A673 (cell line): ENCODE data around the gene SLC35F1. TPM values are rescaled to one million over a fixed set of nuclear protein-coding genes. Genes with fewer than 3 reads are reported as not detected.
A peak's percentile ranks its signal among the peaks of the same experiment; 100 is the strongest.

ENCODE experiments used
- BruUV-seq: library from RNA; stranded (reverse); fragments of 400-500 nt; replicated peaks from 2 replicates; lab custom pipeline; 2021; lab: Mats Ljungman, UMichigan
- CTCF ChIA-PET: fragments of 300-600 bp; sonication (Branson Sonifier 250); formaldehyde crosslinking; loops from one replicate; lab custom pipeline; 2022; ENCODE audit warnings: antibody characterized with exemption; lab: Charles Lee
- POLR2A ChIA-PET: fragments of 300-600 bp; sonication (Branson Sonifier 250); formaldehyde crosslinking; loops from one replicate; lab custom pipeline; 2022; ENCODE audit warnings: antibody characterized with exemption; ENCODE audit not compliant: low non-redundant PET; lab: Charles Lee
- DNase-seq: peaks from one replicate; pipeline ENCODE4 v3.0.0-alpha.2; 2015; ENCODE audit warnings: low spot score
- H3K27ac ChIP-seq: fragments of 200-600 bp; sonication (generic); 2 replicates; pipeline ENCODE4 v1.5.1; 2016; ENCODE audit warnings: mixed run types, low read depth, mild to moderate bottlenecking, mixed read lengths, antibody characterized with exemption, low read length; ENCODE audit not compliant: poor library complexity, severe bottlenecking
- H3K27me3 ChIP-seq: fragments of 200-600 bp; sonication (generic); replicated peaks from 2 replicates; pipeline ENCODE4 v1.6.1; 2017; ENCODE audit warnings: mixed run types, low read depth, mild to moderate bottlenecking, mixed read lengths, antibody characterized with exemption, low read length; ENCODE audit not compliant: insufficient read depth, poor library complexity
- H3K36me3 ChIP-seq: fragments of 200-600 bp; sonication (generic); 2 replicates; pipeline ENCODE4 v1.6.1; 2016; ENCODE audit warnings: mixed run types, mild to moderate bottlenecking, mixed read lengths, antibody characterized with exemption, low read length; ENCODE audit not compliant: insufficient read depth, poor library complexity, severe bottlenecking
- H3K4me1 ChIP-seq: fragments of 200-600 bp; sonication (generic); 2 replicates; pipeline ENCODE4 v1.6.1; 2017; ENCODE audit warnings: mixed run types, mild to moderate bottlenecking, mixed read lengths, antibody characterized with exemption, low read length; ENCODE audit not compliant: insufficient read depth, poor library complexity, severe bottlenecking
- H3K4me3 ChIP-seq: fragments of 200-600 bp; sonication (generic); 2 replicates; pipeline ENCODE4 v1.5.1; 2016; ENCODE audit warnings: low read depth, mixed run types, mild to moderate bottlenecking, mixed read lengths, low read length; ENCODE audit not compliant: poor library complexity, severe bottlenecking
- H3K9me3 ChIP-seq: fragments of 200-600 bp; sonication (generic); 2 replicates; pipeline ENCODE4 v1.6.1; 2016; ENCODE audit warnings: mixed run types, low read depth, mild to moderate bottlenecking, mixed read lengths, antibody characterized with exemption, low read length; ENCODE audit not compliant: poor library complexity, severe bottlenecking
- EZH2 ChIP-seq: fragments of 200-600 bp; sonication (generic); IDR thresholded peaks from 2 replicates; pipeline ENCODE4 v1.6.1; 2017; ENCODE audit warnings: borderline replicate concordance, low read depth, mild to moderate bottlenecking, mixed read lengths, antibody characterized with exemption, low read length; ENCODE audit not compliant: poor library complexity, severe bottlenecking
- intact Hi-C: fragments of 100-400 bp; cut with micrococcal nuclease; formaldehyde crosslinking; loops from one replicate; pipeline ENCODE4 v1.10.0; 2022; ENCODE audit not compliant: unreplicated experiment
- total RNA-seq: library from RNA; stranded (reverse); gene quantifications from 2 replicates; pipeline ENCODE4 v1.2.3, GENCODE V29; 2021
- TF ChIP-seq, protein P1 (sequence below): fragments of 300-800, 200-600 bp; sonication (generic); conservative IDR thresholded peaks from 2 replicates; pipeline ENCODE4 v1.5.1; 2017; ENCODE audit warnings: low read depth, mild to moderate bottlenecking, antibody characterized with exemption, low read length, moderate library complexity, mixed read lengths

Gene SLC35F1
- total RNA-seq, 1 experiment from 2014 or later: 5.3 TPM

DNA sequence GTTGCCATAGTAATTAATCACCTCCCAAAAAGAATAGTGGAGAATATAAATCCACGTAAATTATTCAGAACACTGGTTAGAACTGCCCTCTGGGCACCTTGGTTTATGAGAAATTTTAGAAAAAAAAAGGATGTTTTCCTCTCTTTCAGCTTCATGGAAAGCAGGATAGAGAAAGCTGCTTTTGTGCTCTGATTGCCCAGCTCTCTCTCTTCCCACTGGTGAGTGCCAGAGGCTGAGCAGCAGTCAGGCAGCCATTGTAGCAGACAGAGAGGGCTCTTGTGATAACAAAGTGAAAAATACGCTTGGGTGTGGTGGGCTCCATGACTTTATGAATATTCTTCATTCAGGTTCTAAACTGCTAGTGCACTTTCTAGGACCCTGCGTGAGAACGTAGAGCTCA is 26.4 kb downstream of the SLC35F1 start:
- TF ChIP-seq EZH2: no peak
- TF ChIP-seq, protein P1, sequence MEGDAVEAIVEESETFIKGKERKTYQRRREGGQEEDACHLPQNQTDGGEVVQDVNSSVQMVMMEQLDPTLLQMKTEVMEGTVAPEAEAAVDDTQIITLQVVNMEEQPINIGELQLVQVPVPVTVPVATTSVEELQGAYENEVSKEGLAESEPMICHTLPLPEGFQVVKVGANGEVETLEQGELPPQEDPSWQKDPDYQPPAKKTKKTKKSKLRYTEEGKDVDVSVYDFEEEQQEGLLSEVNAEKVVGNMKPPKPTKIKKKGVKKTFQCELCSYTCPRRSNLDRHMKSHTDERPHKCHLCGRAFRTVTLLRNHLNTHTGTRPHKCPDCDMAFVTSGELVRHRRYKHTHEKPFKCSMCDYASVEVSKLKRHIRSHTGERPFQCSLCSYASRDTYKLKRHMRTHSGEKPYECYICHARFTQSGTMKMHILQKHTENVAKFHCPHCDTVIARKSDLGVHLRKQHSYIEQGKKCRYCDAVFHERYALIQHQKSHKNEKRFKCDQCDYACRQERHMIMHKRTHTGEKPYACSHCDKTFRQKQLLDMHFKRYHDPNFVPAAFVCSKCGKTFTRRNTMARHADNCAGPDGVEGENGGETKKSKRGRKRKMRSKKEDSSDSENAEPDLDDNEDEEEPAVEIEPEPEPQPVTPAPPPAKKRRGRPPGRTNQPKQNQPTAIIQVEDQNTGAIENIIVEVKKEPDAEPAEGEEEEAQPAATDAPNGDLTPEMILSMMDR: no peak
- Histone ChIP-seq H3K4me3 (no peak overlapping the region), H3K9me3 (no peaks in the 10 kb centered on the region), H3K27me3 (no peaks in the 10 kb centered on the region), H3K27ac (no peak overlapping the region), H3K4me1 (no peaks in the 10 kb centered on the region), H3K36me3 (no peaks in the 10 kb centered on the region)
- ChIA-PET CTCF (no interaction called here), POLR2A (no interaction called here)
- intact Hi-C loops: no loop called here
- no peak for DNase-seq
- no TSS peak for BruUV-seq

DNA sequence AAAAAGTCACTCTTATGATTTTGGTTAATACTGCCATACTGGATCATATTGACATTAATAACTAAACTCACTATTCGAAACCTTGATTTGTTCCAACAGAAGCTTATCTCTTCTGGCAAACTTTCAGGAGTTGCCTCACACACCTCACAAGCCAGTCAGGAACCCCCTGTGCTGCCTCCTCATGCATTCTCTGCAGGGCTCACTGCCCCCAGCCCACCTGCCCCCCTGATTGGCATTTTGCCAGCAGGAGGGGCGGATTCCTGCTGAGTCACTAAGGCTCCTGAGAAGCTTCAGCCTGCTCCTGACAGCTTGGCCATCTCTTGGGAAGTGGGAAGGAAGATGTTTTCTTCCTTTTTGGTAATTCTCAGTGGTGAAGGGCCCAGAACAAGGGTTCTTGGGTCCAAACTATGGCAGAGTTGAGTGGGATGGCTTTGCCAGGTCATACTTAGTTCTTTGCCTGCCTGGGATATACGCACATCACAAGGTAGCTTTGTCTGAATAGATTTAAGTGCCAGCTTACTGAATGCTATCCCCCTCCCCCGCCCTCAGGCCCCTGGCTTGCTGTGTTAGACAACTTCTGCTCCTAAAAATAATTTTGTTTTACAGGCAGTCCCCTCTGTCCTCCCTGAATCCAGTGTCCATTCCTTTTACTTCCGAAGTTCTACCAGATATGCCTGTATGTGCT is 31.4 kb downstream of the SLC35F1 start:
- DNase-seq: peak; percentile 11
- Histone ChIP-seq H3K4me1 (no peaks in the 10 kb centered on the region), H3K27ac (no peak overlapping the region), H3K36me3 (no peaks in the 10 kb centered on the region), H3K27me3 (no peaks in the 10 kb centered on the region), H3K4me3 (no peak overlapping the region), H3K9me3 (no peaks in the 10 kb centered on the region)
- CTCF ChIA-PET: no interaction called here
- POLR2A ChIA-PET: no interaction called here
- TF ChIP-seq, protein P1: no peak
- no peak for TF ChIP-seq EZH2
- intact Hi-C loops: no loop called here
- BruUV-seq: no TSS peak

DNA sequence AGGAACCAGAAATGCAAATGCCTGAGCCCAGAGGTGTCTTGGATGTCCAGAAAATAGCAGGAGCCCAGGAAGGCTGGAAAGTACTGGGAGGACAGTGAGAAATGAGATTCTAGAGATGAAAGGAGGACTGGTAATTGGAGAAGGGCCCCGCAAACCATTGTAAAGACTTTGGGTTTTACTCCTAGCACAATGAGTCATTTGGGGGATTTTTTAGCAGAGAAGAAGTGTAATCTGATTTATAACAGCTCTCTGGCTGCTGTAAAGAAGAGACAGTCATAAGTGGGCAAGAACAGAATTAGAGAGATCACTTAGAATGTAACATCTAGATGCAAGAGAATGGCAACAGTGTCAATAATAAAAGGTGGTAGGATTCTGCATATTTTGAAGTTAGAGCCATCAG is 40.2 kb downstream of the SLC35F1 start:
- Histone ChIP-seq H3K9me3 (no peaks in the 10 kb centered on the region), H3K27me3 (no peaks in the 10 kb centered on the region), H3K4me3 (no peak overlapping the region), H3K27ac (no peak overlapping the region), H3K4me1 (no peaks in the 10 kb centered on the region), H3K36me3 (no peaks in the 10 kb centered on the region)
- no peak for DNase-seq
- ChIA-PET POLR2A (no interaction called here), CTCF (no interaction called here)
- BruUV-seq: no TSS peak
- intact Hi-C loops: no loop called here
- TF ChIP-seq EZH2: no peak
- TF ChIP-seq, protein P1: no peak
